H9 (cell line): ENCODE measurements around the gene NGB. TPM values are rescaled to one million over a fixed set of nuclear protein-coding genes. Genes with fewer than 3 reads are reported as not detected.

Source experiments
- DNase-seq: peaks from one replicate; pipeline ENCODE4 v3.0.0-alpha.2; 2017
- H2AFZ ChIP-seq: one replicate; pipeline ENCODE4 v1.6.1; 2013; ENCODE audit warnings: mild to moderate bottlenecking, low read length, control low read depth, moderate library complexity
- H2AK5ac ChIP-seq: 2 replicates; pipeline ENCODE4 v1.6.1; 2013; ENCODE audit warnings: low read length, control low read depth, mixed read lengths; ENCODE audit not compliant: insufficient read length
- H2BK120ac ChIP-seq: one replicate; pipeline ENCODE4 v1.6.1; 2013; ENCODE audit warnings: low read depth, mild to moderate bottlenecking, low read length, control low read depth, inconsistent platforms; ENCODE audit not compliant: poor library complexity, severe bottlenecking
- H2BK12ac ChIP-seq: 2 replicates; pipeline ENCODE4 v1.6.1; 2013; ENCODE audit warnings: low read length, control low read depth, mixed read lengths, low read depth; ENCODE audit not compliant: insufficient read length
- H2BK15ac ChIP-seq: 2 replicates; pipeline ENCODE4 v1.6.1; 2013; ENCODE audit warnings: low read depth, low read length, control low read depth
- H2BK20ac ChIP-seq: one replicate; pipeline ENCODE4 v1.6.1; 2013; ENCODE audit warnings: low read depth, mild to moderate bottlenecking, low read length, control low read depth, inconsistent platforms; ENCODE audit not compliant: poor library complexity, severe bottlenecking
- H2BK5ac ChIP-seq: 2 replicates; pipeline ENCODE4 v1.6.1; 2013; ENCODE audit warnings: low read length, control low read depth, mixed read lengths; ENCODE audit not compliant: insufficient read length
- H3K14ac ChIP-seq: 2 replicates; pipeline ENCODE4 v1.6.1; 2013; ENCODE audit warnings: low read length, control low read depth; ENCODE audit not compliant: insufficient read depth
- H3K18ac ChIP-seq: 2 replicates; pipeline ENCODE4 v1.6.1; 2013; ENCODE audit warnings: low read depth, mild to moderate bottlenecking, mixed read lengths, low read length, control low read depth; ENCODE audit not compliant: insufficient read length
- H3K23ac ChIP-seq: 2 replicates; pipeline ENCODE4 v1.6.1; 2013; ENCODE audit warnings: low read length, control low read depth, mixed read lengths, low read depth; ENCODE audit not compliant: insufficient read length
- H3K23me2 ChIP-seq: 2 replicates; pipeline ENCODE4 v1.6.1; 2013; ENCODE audit warnings: low read depth, mild to moderate bottlenecking, mixed read lengths, low read length, control low read depth; ENCODE audit not compliant: insufficient read length, poor library complexity, severe bottlenecking
- H3K27ac ChIP-seq: 2 replicates; pipeline ENCODE4 v1.5.1; 2013; ENCODE audit warnings: low read length, control low read depth, mixed read lengths, low read depth; ENCODE audit not compliant: insufficient read length
- H3K27me3 ChIP-seq: 2 replicates; pipeline ENCODE4 v1.6.1; 2013; ENCODE audit warnings: low read length, control low read depth, inconsistent platforms; ENCODE audit not compliant: insufficient read depth
- H3K4ac ChIP-seq: 2 replicates; pipeline ENCODE4 v1.6.1; 2013; ENCODE audit warnings: low read depth, mild to moderate bottlenecking, control low read depth, inconsistent platforms, low read length, moderate library complexity
- H3K4me1 ChIP-seq: 2 replicates; pipeline ENCODE4 v1.6.1; 2013; ENCODE audit warnings: low read length, control low read depth, inconsistent platforms; ENCODE audit not compliant: insufficient read depth
- H3K4me2 ChIP-seq: 2 replicates; pipeline ENCODE4 v1.6.1; 2013; ENCODE audit warnings: low read length, control low read depth, mixed read lengths; ENCODE audit not compliant: insufficient read length, insufficient read depth
- H3K56ac ChIP-seq: 2 replicates; pipeline ENCODE4 v1.6.1; 2013; ENCODE audit warnings: low read depth, mild to moderate bottlenecking, mixed read lengths, low read length, control low read depth; ENCODE audit not compliant: insufficient read length
- H3K79me1 ChIP-seq: 2 replicates; pipeline ENCODE4 v1.6.1; 2013; ENCODE audit warnings: low read depth, mild to moderate bottlenecking, moderate library complexity, low read length, control low read depth, inconsistent platforms; ENCODE audit not compliant: insufficient read depth, poor library complexity, severe bottlenecking
- H3K79me2 ChIP-seq: 2 replicates; pipeline ENCODE4 v1.6.1; 2013; ENCODE audit warnings: low read length, control low read depth, inconsistent platforms; ENCODE audit not compliant: insufficient read depth
- H3K9ac ChIP-seq: 2 replicates; pipeline ENCODE4 v1.6.1; 2013; ENCODE audit warnings: low read length, control low read depth, mixed read lengths; ENCODE audit not compliant: insufficient read length; ENCODE audit errors: extremely low read depth
- H3K9me3 ChIP-seq: one replicate; pipeline ENCODE4 v1.6.1; 2013; ENCODE audit warnings: low read depth, low read length, inconsistent platforms; ENCODE audit not compliant: control insufficient read depth
- H3T11ph ChIP-seq: one replicate; pipeline ENCODE4 v1.6.1; 2013; ENCODE audit warnings: mild to moderate bottlenecking, low read length, control low read depth, inconsistent platforms
- H4K20me1 ChIP-seq: one replicate; pipeline ENCODE4 v1.6.1; 2013; ENCODE audit not compliant: control insufficient read depth, insufficient read length, insufficient read depth
- H4K5ac ChIP-seq: 2 replicates; pipeline ENCODE4 v1.6.1; 2013; ENCODE audit warnings: low read depth, mild to moderate bottlenecking, mixed read lengths, low read length, control low read depth; ENCODE audit not compliant: insufficient read length
- H4K8ac ChIP-seq: replicated peaks from 2 replicates; pipeline ENCODE4 v1.6.1; 2013; ENCODE audit warnings: low read length, control low read depth, mixed read lengths, low read depth; ENCODE audit not compliant: insufficient read length
- H4K91ac ChIP-seq: 2 replicates; pipeline ENCODE4 v1.6.1; 2013; ENCODE audit warnings: low read depth, mild to moderate bottlenecking, moderate library complexity, mixed read lengths, low read length, control low read depth; ENCODE audit not compliant: insufficient read length
- H3K27ac Mint-ChIP-seq, 3 experiments: 2 replicates in 2 of 3; 3 replicates in 1 of 3; pipeline ENCODE4 v1.8.0; 2020 to 2021; ENCODE audit warnings: mixed read lengths in 3 of 3, mild to moderate bottlenecking in 1 of 3, moderate library complexity in 1 of 3
- H3K27me3 Mint-ChIP-seq: 2 replicates; pipeline ENCODE4 v1.8.0; 2021; ENCODE audit warnings: low read depth, mild to moderate bottlenecking, moderate library complexity, mixed read lengths
- H3K36me3 Mint-ChIP-seq, 3 experiments: 2 replicates in 2 of 3; 3 replicates in 1 of 3; pipeline ENCODE4 v1.8.0; 2020 to 2021; ENCODE audit warnings: low read depth in 3 of 3, mixed read lengths in 3 of 3; ENCODE audit not compliant: insufficient read depth in 1 of 3
- H3K4me1 Mint-ChIP-seq, 2 experiments: 2 replicates each; pipeline ENCODE4 v1.8.0; 2020; ENCODE audit warnings: mixed read lengths in 2 of 2
- H3K4me3 Mint-ChIP-seq, 2 experiments: 2 replicates in 1 of 2; 3 replicates in 1 of 2; pipeline ENCODE4 v1.8.0; 2020 to 2021; ENCODE audit warnings: mild to moderate bottlenecking in 2 of 2, mixed read lengths in 2 of 2, moderate library complexity in 1 of 2
- H3K9me3 Mint-ChIP-seq, 2 experiments: 2 replicates in 1 of 2; 3 replicates in 1 of 2; pipeline ENCODE4 v1.8.0; 2020; ENCODE audit warnings: mild to moderate bottlenecking in 2 of 2, mixed read lengths in 2 of 2, moderate library complexity in 1 of 2
- WGBS: extraction: QIAGEN DNeasy Blood & Tissue Kit; methylation state at CpG from one replicate; pipeline ENCODE4 v1.1.7; 2013; ENCODE audit warnings: missing lambda C conversion rate, low lambda C conversion rate, mixed read lengths; ENCODE audit not compliant: insufficient read length; ENCODE audit errors: extremely low coverage; 5-methylcytosine and 5-hydroxymethylcytosine counted together
- total RNA-seq: library from RNA; stranded (reverse); gene quantifications from 2 replicates; pipeline ENCODE4 v1.2.1, GENCODE V29; 2021
- TF ChIP-seq, protein P1 (sequence below): fragments of 200-600 bp; sonication (generic); conservative IDR thresholded peaks from 3 replicates; pipeline ENCODE4 v1.8.0; 2021; ENCODE audit warnings: antibody characterized with exemption, mild to moderate bottlenecking

Gene NGB
- total RNA-seq, 1 experiment from 2014 or later = 0.26 TPM

GRCh38 chr14:77238996-77239395 is 32.0 kb downstream of the NGB start:
- H2BK120ac ChIP-seq = no peak overlapping the region
- no peak overlapping the region for H3K4me2 ChIP-seq
- no peaks in the 10 kb centered on the region for H4K20me1 ChIP-seq
- no peak overlapping the region for H3K4me3 Mint-ChIP-seq
- H2AFZ ChIP-seq = no peak overlapping the region
- no peaks in the 10 kb centered on the region; a peak in 1 of 7 replicates for H3K36me3 Mint-ChIP-seq
- no peaks in the 10 kb centered on the region for H3K79me2 ChIP-seq
- no peak overlapping the region; a peak in 1 of 7 replicates for H3K27ac Mint-ChIP-seq
- H3K23me2 ChIP-seq = no peaks in the 10 kb centered on the region
- no peak overlapping the region for H4K5ac ChIP-seq
- no peak overlapping the region for H2BK5ac ChIP-seq
- no peak overlapping the region for H3K14ac ChIP-seq
- H3K27ac ChIP-seq = no peak overlapping the region
- no peak overlapping the region for H3K4ac ChIP-seq
- no peaks in the 10 kb centered on the region; the same call in none of the 2 replicates for H3K27me3 Mint-ChIP-seq
- H3K56ac ChIP-seq = no peak overlapping the region
- no peak overlapping the region for H2BK15ac ChIP-seq
- H2BK20ac ChIP-seq = no peak overlapping the region
- no peak overlapping the region for H3K9ac ChIP-seq
- no peak overlapping the region for H3K23ac ChIP-seq
- H3K27me3 ChIP-seq = no peaks in the 10 kb centered on the region
- no peak overlapping the region for H3K18ac ChIP-seq
- no peaks in the 10 kb centered on the region for H3K9me3 Mint-ChIP-seq
- TF ChIP-seq, protein P1, sequence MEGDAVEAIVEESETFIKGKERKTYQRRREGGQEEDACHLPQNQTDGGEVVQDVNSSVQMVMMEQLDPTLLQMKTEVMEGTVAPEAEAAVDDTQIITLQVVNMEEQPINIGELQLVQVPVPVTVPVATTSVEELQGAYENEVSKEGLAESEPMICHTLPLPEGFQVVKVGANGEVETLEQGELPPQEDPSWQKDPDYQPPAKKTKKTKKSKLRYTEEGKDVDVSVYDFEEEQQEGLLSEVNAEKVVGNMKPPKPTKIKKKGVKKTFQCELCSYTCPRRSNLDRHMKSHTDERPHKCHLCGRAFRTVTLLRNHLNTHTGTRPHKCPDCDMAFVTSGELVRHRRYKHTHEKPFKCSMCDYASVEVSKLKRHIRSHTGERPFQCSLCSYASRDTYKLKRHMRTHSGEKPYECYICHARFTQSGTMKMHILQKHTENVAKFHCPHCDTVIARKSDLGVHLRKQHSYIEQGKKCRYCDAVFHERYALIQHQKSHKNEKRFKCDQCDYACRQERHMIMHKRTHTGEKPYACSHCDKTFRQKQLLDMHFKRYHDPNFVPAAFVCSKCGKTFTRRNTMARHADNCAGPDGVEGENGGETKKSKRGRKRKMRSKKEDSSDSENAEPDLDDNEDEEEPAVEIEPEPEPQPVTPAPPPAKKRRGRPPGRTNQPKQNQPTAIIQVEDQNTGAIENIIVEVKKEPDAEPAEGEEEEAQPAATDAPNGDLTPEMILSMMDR = no peak
- H2BK12ac ChIP-seq = no peak overlapping the region
- peaks cover 2 to 5% of the 10 kb centered on the region in 2 experiments; a peak in 2 of 4 replicates for H3K4me1 Mint-ChIP-seq
- no peak overlapping the region for H4K91ac ChIP-seq
- no peaks in the 10 kb centered on the region for H3K79me1 ChIP-seq
- no peak for DNase-seq
- H4K8ac ChIP-seq = no peak overlapping the region
- no peaks in the 10 kb centered on the region for H3K4me1 ChIP-seq
- H3K9me3 ChIP-seq = no peaks in the 10 kb centered on the region
- WGBS = no CpG with 5 or more reads among the region's 4 CpGs
- H3T11ph ChIP-seq = no peak overlapping the region
- no peak overlapping the region for H2AK5ac ChIP-seq
